HG03064 (cell line): ENCODE measurements around the gene ULK2.

Source experiments
- ATAC-seq: cut with Tn5 transposase; IDR thresholded peaks from one replicate; pipeline ENCODE4 v1.9.1; 2021; ENCODE audit warnings: low read depth; ENCODE audit not compliant: unreplicated experiment

The ULK2 gene

DNA sequence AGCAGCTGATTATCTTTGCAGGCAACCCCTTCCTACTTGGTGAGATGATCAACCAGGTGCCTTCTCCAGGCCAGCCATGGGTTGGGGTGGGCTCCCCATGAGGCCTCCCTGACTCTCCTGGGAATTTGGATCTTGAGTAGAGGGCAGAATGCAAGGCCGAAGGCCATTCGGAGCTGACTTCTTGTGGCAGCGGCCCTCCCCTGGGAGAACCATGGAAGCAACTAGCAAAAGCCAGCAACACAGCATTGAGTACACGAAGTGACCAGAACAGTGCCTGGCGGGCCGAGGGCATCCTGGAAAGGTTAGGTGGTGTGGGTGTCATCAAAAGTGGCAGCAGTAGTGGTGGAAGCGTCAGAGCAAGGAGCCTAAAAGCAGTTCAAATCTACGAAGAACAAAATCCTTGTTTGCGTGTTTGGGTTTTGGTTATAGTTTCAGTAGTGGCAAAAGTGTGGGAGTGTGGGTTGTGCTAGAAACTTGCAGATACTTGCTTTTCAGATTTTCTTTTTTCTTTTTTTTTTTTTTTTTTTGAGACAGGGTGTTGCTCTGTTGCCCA lies 117.6 kb downstream of the ULK2 start:
- ATAC-seq, result no peak

DNA sequence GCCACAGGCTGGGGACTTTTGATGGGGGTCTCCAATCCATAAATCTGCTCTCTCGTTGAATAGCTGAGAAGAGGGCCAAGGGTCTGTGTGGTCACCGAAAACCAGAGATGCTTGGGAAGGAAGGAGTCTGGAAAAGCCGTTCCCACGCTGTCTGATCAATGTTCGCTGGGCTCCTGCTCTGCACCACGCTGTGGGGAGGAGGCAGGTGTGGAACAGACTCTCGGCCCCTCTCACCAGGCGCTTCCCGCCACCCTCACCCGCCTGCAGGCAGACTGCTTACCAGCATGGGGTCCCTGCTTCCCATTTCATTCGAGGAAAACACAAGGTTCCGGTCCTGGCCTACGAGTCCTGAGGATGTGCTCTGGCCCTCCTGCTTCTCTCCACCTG lies 118.9 kb downstream of the ULK2 start:
- no peak for ATAC-seq

DNA sequence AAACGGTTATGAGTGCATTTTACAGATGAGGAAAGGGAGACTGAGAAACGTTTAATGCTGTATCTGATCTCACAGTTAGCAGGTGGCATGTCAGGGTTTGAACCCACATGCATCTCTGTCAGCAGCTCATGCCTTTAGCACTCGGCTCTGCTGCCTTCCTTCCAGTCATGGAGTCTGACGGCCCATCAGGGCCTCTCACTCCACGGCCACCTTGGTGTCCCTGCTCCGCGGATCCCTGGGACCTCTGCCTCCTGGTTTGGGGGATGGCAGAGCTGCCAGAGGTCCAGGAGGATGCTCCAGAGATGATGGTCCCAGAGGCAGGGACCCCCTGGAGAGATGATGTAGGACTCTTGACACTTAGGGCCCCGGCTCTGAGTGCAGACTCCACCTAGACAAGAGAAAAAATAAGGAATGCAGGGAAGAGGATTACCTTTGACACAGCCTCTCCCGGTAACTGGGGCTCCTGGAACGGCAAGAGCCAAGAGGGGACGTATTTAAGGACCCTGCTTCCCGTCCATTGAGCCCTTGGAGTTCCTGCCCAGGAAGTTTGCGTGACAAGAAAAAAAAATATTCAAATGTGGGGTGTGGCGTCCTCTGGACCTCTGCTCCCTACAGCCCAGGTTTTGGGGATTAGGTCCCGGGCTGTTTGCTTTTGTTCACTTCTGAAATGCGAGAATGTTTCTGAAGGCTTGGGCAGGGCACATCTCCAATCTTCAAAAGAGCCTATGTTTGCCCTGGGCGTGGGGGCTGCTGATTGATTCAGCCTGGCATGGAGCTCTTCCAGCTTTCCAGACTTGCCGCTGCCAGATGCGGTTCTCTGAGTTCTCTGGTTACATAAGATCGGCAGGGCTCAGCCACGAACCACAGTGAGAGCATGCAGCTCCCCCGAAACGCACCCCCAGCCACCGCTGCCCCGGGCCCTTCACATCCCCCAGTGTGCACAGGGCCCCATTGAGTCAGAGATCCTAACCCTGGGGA lies 119.6 kb downstream of the ULK2 start, which contains the start of gene ALDH3A1:
ALDH3A1 (minus strand) TSS at position 470 of the 978 bp plus-strand sequence. CDS start 3,169 bp downstream, outside the sequence.
- ATAC-seq, result no peak

DNA sequence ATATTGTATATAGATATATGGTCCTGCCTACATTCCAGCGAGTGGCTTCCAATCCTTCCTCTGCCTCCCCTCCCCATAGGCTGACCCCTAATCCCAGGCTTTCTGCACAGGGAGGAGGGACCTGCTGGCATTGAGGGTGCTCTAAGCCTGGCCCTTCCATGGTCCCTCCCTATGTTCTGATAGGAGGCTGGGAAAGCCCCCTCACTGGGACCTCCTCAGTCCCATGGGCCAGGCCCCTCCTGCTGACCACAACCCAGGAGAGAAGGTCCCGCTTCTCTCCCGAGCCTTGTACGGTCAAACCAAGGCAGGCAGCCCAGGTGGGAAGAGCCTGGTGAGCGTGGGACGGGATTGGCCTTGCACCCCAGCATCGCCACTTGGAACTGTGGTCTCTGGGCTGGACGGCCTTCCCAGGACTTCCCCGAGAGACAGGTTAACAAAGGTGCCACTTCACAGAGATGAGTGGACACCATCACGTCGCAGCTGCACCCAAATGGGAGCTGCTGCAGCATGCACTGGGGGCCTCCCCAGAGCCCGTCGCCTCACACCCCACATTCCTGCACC lies 120.5 kb downstream of the ULK2 start:
- no peak for ATAC-seq

DNA sequence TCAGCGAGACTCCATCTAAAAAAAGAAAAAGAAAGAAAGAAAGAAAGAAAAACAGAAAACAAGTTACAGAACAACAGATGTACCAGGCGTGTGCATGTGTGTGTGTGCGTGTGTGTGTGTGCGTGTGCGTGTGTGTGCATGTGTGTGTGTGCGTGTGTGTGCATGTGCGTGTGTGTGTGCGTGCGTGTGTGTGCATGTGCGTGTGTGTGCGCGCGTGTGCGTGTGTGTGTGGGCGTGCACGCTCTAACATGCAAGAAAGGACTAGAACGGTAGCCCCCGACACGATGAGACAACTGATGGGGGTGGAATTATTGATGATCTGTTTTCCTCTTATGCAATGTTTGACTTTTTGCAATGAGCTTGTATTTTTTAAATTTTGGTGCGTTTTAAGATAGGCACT lies 121.2 kb downstream of the ULK2 start:
- no peak for ATAC-seq

DNA sequence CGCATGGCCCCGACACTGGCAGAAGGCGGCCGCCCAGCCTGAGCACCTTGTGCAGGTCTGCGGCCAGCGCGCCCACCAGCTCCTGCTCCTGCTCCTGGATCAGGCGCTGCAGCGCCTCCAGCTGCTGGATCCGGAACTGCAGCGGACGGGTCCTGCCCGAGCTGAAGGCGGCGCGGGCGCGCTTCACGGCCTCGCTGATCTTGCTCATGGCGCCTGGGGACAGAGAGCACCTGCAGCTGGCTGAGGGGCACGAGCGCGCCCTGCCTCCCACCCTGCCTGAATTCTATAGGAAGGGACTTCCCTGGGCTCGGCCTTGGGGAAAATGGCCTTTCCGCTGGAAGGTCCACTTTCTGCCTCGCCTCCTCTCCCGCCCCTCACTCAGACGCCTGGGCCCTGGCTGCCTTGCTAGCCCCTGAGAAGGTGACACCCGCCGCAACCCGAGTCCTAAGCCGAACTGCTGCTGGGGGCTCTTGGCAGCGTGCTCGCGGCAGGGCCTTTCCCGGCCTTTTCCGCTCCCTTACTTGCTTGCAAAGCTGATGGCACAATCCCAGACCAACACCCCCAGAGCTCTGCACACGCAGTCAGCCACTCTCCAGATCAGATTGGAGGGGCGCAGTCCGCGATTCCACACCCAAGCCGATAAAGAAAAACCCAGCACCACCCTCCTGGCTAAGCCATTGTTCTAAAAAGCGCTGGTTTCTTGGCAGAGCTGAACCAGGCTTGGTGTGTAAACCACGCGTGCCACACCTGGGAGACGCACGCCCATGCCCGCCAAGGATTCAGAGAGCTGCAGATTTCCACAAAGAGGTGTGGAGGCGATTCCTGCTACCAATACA lies 122.6 kb downstream of the ULK2 start:
- no peak for ATAC-seq

DNA sequence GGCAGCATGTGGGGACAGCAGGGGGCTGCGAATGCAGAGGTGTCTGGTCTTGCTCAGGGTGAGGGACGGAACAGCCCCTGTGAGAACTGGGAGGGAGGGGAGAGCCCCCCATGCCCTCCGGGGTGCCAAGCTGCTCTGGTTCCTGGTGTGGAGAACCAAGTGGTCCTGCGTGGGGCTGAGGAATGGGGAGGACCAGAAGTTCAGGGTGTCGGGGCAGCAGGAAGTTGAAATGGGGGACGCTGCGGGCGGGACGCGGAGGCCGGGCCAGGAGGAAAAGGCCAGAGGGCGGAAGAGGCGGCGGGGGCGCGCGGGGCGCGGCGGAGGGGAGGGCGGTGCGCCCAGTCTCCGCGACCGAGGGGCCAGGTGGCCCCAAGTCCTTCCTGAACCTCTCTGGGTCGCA lies 123.2 kb downstream of the ULK2 start:
- ATAC-seq, result no peak

DNA sequence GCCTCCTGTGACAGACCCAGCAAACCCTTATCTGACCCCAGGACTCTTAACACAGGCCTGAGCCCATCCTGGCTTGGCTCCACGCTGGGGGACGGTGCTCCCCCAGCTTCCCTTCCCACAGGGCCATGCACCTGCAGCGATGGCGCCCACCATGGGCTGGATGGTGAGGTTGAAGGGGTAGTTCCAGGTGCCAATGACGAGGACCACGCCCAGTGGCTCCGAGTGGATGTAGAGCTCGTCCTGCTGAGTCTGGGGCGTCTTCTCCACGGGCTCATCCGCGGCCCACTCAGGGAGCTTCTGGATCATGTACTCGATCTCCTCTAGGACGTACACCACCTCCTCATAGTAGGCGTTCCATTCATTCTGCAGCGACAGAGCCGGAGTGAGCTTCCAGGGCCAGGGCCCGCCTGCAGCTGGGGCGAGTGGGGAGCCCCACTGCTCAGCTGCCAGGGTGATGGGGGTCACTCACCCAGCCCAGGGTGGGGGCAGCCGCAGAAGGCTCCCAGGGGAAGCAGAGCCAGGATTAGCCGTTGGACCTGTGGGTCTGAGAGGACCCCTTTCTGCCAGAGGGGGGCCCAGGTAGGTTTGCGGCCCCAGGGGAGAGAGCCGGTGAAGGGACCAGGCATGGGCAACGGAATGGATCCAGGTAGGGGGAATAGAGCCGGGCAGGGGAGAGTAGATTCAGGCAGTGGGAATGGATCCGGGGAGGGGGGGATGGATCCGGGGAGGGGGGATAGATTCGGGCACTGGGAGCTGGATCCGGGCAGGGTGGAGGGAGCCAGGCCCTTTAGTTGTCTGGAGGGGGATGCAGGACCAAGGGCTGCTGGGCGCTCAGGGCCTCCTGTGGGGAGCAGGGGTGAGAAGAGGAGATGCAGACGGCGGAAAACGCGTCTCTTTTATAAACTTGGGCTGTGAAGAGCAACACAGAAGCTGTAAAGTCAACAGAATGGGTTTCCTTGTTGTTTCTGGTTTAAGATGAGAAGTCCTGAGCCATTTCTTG lies 124.3 kb downstream of the ULK2 start:
- no peak for ATAC-seq

DNA sequence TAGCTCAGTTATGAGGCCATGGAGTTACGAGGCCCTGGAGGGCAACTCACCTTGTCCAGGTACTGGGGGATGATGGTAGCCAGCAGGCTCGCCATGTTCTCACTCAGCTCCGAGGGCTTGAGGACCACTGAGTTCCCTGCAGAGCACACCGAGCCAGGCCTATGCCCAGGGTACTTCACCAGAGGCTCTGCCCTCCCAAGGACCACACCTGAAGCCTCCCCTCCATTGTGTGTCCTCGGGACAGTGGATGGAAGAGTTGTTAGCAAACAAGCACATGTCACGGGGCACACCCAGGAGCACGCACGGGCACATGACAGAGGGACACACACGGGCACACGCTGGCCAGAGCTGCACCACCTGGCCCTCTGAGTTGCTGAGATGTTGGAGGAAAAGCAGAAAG lies 125.2 kb downstream of the ULK2 start:
- no peak for ATAC-seq

DNA sequence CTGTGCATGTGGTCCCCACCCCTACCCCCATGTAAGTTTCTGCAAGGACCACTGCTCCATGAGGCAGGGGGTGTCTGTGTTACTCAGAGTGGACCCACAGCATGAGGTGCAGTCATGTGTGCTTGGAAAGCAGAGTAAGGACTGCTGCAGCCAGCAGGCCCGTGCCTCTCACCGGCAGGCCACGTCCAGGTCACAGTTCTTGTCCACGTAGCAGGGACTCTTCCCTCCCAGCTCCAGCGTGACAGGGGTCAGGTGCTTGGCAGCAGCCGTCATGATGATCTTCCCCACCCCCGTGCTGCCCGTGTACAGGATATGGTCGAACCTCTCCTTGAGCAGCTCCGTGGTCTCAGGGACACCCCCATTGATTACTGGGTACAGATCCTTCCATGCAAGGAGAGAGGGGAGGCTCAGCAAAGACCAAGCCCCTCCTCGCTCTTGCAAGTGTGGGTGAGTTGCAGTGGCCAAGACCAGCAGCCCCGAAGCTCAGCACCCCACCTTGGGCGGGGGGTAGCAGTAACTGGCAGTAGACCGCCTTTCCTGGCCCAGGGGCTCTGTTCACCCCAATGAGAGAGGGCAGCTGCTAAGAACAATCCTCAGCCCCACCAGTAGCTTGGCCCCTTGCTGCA lies 125.8 kb downstream of the ULK2 start:
- ATAC-seq, result no peak

DNA sequence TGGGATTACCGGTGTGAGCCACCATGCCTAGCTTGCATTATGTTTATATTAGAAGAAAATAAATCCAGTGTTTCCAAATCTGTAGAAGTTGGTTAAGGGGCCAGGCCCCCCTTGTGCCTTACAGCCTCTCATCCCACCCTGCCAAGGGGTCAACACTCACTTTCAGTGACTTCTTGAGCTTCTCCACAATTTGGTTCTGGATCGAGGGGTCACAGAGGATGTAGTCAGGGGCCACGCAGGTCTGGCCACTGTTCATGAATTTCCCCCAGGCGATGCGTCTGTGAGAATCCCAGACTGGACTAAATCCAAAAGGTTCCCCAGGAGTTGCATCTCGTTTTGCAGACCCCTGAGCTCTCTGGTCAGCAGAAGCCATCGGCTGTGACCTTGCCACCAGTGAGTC lies 126.8 kb downstream of the ULK2 start:
- ATAC-seq, result no peak

DNA sequence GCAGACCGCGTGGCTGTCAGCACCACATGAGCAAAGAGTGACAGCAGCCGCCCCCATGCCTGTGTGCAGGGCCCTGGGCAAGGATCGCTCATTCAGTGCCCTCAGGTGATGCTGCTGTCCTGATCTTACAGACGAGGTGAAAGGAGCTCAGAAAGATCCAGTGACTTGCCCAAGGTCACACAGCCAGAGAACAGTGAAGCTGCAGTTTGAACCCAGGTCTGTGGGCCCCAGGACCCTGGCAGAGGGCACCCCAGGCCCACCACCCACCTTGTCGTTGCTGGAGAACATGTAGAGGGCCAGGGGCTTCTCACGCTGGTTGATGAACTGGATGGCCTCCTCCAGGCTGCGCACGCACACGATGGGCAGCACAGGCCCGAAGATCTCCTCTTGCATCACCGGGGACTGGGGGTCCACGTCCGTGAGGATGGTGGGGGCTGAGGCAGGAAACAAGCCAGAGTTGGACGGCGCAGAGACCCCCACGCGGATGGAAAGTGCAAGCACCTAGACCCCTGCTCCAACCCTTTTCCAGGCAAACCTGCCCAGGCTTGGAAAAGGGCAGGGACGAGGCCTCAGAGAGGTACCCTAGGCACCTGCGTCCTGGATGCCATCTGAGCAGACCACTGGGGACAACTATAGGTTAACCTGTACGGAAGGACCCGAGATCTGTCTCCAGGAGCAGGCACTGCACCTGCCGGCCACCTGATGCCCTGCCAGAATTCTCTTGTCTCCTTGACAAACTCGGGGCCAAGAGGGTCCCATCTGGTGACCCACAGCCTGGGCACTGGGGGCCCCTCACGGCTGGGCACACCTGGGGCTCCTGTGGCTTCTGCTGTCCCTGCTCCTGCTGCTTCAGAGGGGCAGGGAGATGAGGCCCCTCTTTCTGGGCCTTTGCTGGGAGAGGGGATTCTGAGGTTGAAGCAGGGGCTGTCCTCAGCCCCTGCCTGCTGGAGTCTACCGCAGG lies 128.2 kb downstream of the ULK2 start:
- ATAC-seq, result no peak

DNA sequence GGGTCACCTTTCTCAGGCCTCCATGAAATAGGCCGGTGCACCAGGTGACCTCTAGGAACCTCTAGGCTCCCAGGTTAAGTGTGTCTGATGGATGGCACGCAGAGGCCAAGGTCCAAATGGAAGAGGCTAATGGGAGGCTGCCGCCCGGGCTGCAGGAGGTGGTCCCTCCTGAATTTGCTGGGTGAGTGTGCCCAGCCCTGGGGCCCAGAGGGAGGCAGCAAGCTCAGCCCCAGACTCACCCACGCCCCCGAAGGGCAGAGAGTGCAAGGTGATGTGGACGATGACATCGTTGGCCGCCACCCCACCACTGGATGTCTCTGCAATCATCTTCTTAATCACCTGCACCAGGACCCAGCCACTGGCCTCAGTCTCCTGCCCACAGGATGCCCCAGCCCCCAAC lies 129.0 kb downstream of the ULK2 start:
- no peak for ATAC-seq

DNA sequence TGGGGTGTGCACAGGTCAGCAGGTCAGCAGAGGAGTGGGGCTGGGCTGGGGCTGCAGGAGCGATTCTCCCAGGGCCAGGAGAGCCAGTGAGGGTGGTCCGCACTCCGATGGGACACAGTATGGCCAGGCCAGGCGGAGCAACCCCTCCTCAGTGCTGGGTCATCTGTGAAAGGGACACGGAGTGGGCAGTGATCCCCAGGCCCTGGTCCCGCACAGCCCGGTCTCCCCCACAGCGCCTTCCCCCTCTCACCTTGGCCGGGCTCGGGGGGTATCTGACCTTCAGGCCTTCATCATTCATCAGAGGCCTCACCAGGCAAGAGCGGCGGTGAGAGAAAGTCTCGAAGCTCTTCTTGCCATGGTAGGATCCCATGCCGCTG lies 129.7 kb downstream of the ULK2 start:
- no peak for ATAC-seq

DNA sequence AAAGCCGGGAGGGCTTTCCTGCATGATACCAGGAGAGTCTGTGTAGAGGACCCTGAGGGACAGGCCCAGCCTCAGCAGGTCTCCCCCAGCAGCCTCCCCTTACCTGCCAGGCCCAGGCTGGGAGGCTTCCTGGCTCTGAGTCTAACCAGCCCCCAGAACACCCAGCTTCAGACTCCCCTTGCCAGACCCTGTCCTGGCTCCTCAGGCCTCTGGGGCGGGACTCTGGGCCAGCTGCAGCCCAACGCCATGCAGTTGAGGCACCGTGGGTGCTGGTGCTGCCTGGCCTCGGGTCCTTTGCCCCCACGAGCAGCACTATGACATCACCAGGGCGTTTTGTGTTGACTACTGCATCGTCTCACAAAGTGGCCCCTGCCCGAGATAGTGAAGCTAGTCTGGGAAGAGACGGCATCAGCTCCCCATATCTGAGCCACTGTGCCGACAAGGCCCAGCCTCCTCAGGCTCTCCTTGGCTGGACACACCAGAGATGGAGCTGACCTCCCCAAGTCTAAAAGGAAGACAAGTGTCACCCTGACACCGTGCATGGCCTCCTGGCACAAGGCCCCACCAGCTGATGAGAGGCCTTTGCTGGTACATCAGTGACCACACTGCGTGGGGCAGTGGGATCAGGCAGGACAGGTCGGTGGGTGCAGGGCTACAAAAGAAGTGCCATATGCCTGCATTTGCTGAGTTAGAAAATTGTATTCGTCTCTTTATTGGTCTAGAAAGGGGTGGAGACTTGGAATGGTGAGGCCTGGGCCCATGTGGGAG lies 130.2 kb downstream of the ULK2 start:
- ATAC-seq, result no peak

DNA sequence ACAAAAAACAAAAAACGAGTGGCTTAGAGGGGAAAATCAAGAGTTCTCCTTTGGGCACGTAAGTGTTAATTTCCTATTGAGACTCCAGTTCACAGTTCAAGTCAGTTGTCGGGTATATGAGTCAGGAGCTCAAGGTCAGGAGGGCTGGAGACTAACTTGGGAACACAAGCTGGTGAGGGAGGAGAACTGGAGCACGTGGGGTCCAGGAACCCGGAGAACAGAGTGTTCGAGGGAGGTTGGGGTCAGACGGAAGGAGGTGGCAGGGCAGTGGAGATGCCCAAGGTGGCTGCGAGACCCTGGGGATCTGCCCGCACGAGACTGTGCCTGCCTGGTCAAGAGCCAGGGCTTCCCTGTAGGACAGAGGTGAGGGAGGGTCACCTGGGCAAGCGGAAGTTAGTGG lies 131.7 kb downstream of the ULK2 start:
- no peak for ATAC-seq

DNA sequence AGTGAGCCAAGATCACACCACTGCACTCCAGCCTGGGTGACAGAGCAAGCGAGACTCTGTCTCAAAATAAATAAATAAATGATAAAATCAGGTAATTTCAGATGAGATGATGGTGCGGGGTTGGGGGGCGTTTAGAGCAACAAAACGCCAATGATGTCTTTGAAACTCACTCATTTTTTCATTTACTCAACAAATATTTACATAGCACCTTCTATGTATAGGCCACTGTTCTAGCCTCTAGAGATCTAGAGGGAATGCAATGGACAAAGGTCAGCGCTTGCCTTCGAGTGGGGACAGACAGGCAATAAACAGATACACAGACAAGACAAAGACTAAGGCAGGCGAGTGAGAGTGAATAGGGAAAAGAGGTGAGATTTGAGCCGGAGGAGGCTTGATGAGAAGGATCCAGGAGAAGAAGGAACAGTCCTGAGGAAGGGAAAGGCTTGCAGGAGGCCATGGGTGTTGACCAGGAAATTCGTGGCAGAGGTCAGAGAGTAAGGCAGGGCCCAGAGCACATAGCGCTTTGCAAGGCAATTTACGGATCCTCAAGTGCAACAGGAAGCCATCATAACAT lies 133.7 kb downstream of the ULK2 start:
- no peak for ATAC-seq
